Keratinocyte (primary cell): Measurements from ENCODE around the gene HYDIN. TPM values are rescaled to one million over a fixed set of nuclear protein-coding genes. Genes with fewer than 3 reads are reported as not detected.

Experiments used
- DNase-seq: peaks from one replicate; pipeline ENCODE4 v3.0.0-alpha.2; 2011; ENCODE audit warnings: low read depth, missing footprints, low spot score
- FAIRE-seq: peaks from 2 replicates; lab custom pipeline; 2011; peaks lifted over from hg19 to GRCh38; lab: Jason Lieb, UNC
- H2AFZ ChIP-seq: 2 replicates; pipeline ENCODE4 v1.6.0; 2012; ENCODE audit warnings: low read length, control low read depth, inconsistent platforms; ENCODE audit not compliant: control insufficient read depth
- H3K27ac ChIP-seq: 2 replicates; pipeline ENCODE4 v1.5.1; 2011; ENCODE audit warnings: low read length; ENCODE audit not compliant: control insufficient read depth, insufficient read depth
- H3K27me3 ChIP-seq: 3 replicates; pipeline ENCODE4 v1.6.0; 2011; ENCODE audit warnings: low read length; ENCODE audit not compliant: control insufficient read depth, insufficient read depth; ENCODE audit errors: extremely low read depth
- H3K36me3 ChIP-seq, 2 experiments: 2 replicates in 1 of 2; 3 replicates in 1 of 2; pipeline ENCODE4 v1.5.1; 2011; ENCODE audit warnings: low read length in 2 of 2, mild to moderate bottlenecking in 1 of 2; ENCODE audit not compliant: control insufficient read depth in 2 of 2, insufficient read depth in 2 of 2; ENCODE audit errors: extremely low read depth in 1 of 2
- H3K4me1 ChIP-seq: 3 replicates; pipeline ENCODE4 v1.5.1; 2011; ENCODE audit warnings: low read length; ENCODE audit not compliant: control insufficient read depth, insufficient read depth; ENCODE audit errors: extremely low read depth
- H3K4me2 ChIP-seq: 3 replicates; pipeline ENCODE4 v1.6.0; 2011; ENCODE audit warnings: low read depth, low read length; ENCODE audit not compliant: control insufficient read depth, insufficient read depth; ENCODE audit errors: extremely low read depth
- H3K4me3 ChIP-seq, 3 experiments: fragments of 200-600 bp in 1 of 3; sonication (generic) in 1 of 3; 2 replicates in 2 of 3; 3 replicates in 1 of 3; pipeline ENCODE4 v1.5.1; 2011 to 2016; ENCODE audit warnings: low read length in 3 of 3, mild to moderate bottlenecking in 3 of 3, control low read depth in 2 of 3, inconsistent platforms in 1 of 3, low read depth in 1 of 3, mixed read lengths in 1 of 3, mixed run types in 1 of 3, moderate library complexity in 1 of 3; ENCODE audit not compliant: control insufficient read depth in 2 of 3, insufficient read depth in 2 of 3; ENCODE audit errors: extremely low read depth in 1 of 3
- H3K79me2 ChIP-seq: 2 replicates; pipeline ENCODE4 v1.6.0; 2012; ENCODE audit warnings: low read length; ENCODE audit not compliant: control insufficient read depth, insufficient read depth
- H3K9ac ChIP-seq: 3 replicates; pipeline ENCODE4 v1.6.0; 2011; ENCODE audit warnings: low read length; ENCODE audit not compliant: control insufficient read depth, insufficient read depth; ENCODE audit errors: extremely low read depth
- H3K9me1 ChIP-seq: 3 replicates; pipeline ENCODE4 v1.6.0; 2011; ENCODE audit warnings: low read length; ENCODE audit not compliant: control insufficient read depth, insufficient read depth; ENCODE audit errors: extremely low read depth
- H3K9me3 ChIP-seq: 2 replicates; pipeline ENCODE4 v1.5.1; 2012; ENCODE audit warnings: low read depth, low read length; ENCODE audit not compliant: control insufficient read depth
- H4K20me1 ChIP-seq: 3 replicates; pipeline ENCODE4 v1.6.0; 2011; ENCODE audit warnings: low read length; ENCODE audit not compliant: control insufficient read depth, insufficient read depth; ENCODE audit errors: extremely low read depth
- CTCF ChIP-seq, 3 experiments: IDR thresholded peaks in 1 of 3; conservative IDR thresholded peaks in 1 of 3; optimal IDR thresholded peaks in 1 of 3; 2 replicates in 2 of 3; 3 replicates in 1 of 3; pipeline versions ENCODE3 to v1.5.1; 2011; ENCODE audit warnings: low read length in 3 of 3, mild to moderate bottlenecking in 3 of 3, moderate library complexity in 2 of 3, control low read depth in 1 of 3, inconsistent platforms in 1 of 3; ENCODE audit not compliant: insufficient read depth in 2 of 3; ENCODE audit errors: extremely low read depth in 1 of 3
- EZH2 ChIP-seq: IDR thresholded peaks from one replicate; pipeline ENCODE4 v1.6.1; 2012; ENCODE audit warnings: inconsistent platforms, mild to moderate bottlenecking, low read length, moderate library complexity
- dilution Hi-C: fragments of 300-500 bp; cut with MboI; formaldehyde crosslinking; loops from one replicate; pipeline ENCODE4 v1.7.0; 2020; ENCODE audit warnings: low sequenced_read_pairs; ENCODE audit not compliant: extremely low pct_ligation_motif_present
- polyA plus RNA-seq, 5 experiments: library from polyadenylated mRNA; depleted of rRNA in 3 of 5; stranded (reverse) in 3 of 5; stranded (forward) in 1 of 5; unstranded in 1 of 5; fragments of >200 nt; gene quantifications; 1 replicate in 1 of 5; 2 replicates in 3 of 5; 3 replicates in 1 of 5; pipeline versions ENCODE4 v1.2.1 to v1.2.3, GENCODE V29; 2011 to 2012; ENCODE audit warnings: missing spikeins in 2 of 5, low read depth in 1 of 5, low replicate concordance in 1 of 5
- small RNA-seq, 3 experiments: library from RNA; depleted of rRNA; stranded (forward); fragments of <200 nt; gene quantifications; one replicate each; pipeline ENCODE3, GENCODE V24; 2012; ENCODE audit warnings: low read depth in 3 of 3, low replicate concordance in 1 of 3; ENCODE audit not compliant: insufficient read length in 3 of 3

The HYDIN gene
- polyA plus RNA-seq, 1 donor (not counting 4 experiments of a cell fraction or from before 2014, with no cell fraction given): 0.49 TPM

DNA sequence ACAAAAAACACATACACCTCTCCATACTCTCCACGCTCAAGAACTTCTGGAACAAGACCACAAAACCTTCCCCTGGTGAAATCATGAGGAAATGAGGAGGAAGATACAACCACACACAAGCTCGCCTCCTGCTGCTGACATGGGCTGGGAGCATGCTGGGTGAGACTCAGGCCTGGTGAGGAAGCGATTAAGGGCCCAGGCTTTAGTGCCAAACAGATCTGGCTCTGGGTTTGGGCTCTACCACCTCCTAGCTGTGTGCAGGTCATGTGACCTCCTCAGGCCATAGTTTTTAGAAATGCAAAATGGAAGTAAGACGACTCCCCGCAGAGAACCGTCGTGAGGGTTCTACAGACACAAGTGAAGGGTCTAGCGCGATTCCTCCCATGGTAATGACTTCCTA, 470.9 kb downstream of the HYDIN start:
- TF ChIP-seq EZH2: no peak
- no peak for TF ChIP-seq CTCF (optimal IDR thresholded peaks at IDR 0.05 in 1 of 3, IDR thresholded peaks at IDR 0.05 in 1 of 3, conservative IDR thresholded peaks at IDR 0.05 in 1 of 3; ENCODE audit: extremely low read depth in 1 of 3, insufficient read depth in 2 of 3, low read length in 3 of 3)
- Histone ChIP-seq H2AFZ (no peak overlapping the region), H3K79me2 (no peaks in the 10 kb centered on the region), H3K27me3 (no peaks in the 10 kb centered on the region), H3K4me1 (peaks cover 34% of the 10 kb centered on the region), H3K4me2 (no peak overlapping the region), H3K27ac (no peak overlapping the region), H3K9ac (no peak overlapping the region), H3K4me3 (no peak overlapping the region), H3K36me3 (peaks cover 16 to 32% of the 10 kb centered on the region in 2 experiments), H4K20me1 (no peaks in the 10 kb centered on the region), H3K9me3 (no peaks in the 10 kb centered on the region), H3K9me1 (no peaks in the 10 kb centered on the region)
- dilution Hi-C loops: no loop called here
- DNase-seq: no peak
- FAIRE-seq: no peak

DNA sequence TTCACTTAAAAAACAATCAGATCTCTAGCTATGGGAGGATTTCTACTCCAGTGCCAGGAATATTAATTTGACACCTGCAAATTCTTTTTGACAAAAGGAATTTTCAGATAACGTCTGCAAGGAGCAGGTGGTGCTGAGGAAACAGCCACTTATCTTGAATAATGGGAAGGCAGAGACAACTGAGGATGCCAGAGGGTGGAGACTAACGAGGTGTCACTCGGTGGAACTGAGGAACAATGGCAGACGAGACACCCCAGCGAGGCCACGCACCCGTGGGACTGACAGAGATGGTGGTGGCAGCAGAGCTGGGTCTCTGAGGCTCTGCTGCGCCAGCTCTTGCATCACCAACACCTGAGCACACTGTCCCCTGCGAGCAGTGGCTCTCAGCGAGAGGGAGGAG, 471.7 kb downstream of the HYDIN start:
- Histone ChIP-seq H3K4me1 (peaks cover 34% of the 10 kb centered on the region), H2AFZ (no peak overlapping the region), H3K27ac (no peak overlapping the region), H3K36me3 (peaks cover 16 to 30% of the 10 kb centered on the region in 2 experiments), H3K9me3 (no peaks in the 10 kb centered on the region), H3K4me2 (no peak overlapping the region), H3K27me3 (no peaks in the 10 kb centered on the region), H3K4me3 (no peak overlapping the region), H3K79me2 (no peaks in the 10 kb centered on the region), H3K9ac (no peak overlapping the region), H4K20me1 (no peaks in the 10 kb centered on the region), H3K9me1 (no peaks in the 10 kb centered on the region)
- FAIRE-seq (no peak), DNase-seq (no peak)
- dilution Hi-C loops: no loop called here
- TF ChIP-seq CTCF (optimal IDR thresholded peaks at IDR 0.05 in 1 of 3, IDR thresholded peaks at IDR 0.05 in 1 of 3, conservative IDR thresholded peaks at IDR 0.05 in 1 of 3; ENCODE audit: extremely low read depth in 1 of 3, insufficient read depth in 2 of 3, low read length in 3 of 3) (no peak), EZH2 (no peak)

Small RNAs within 50 kb of the gene (small RNA-seq; reads per million reads assigned to genes)
- gene RNU6ATAC25P: 0 reads per million in 3 experiments

Other genes with a start within 250 kb of the HYDIN start
- gene CMTR2, start 58.7 kb upstream of the HYDIN start, polyA plus RNA-seq: 18.0 to 37.9 TPM (median 26.5 TPM) in 3 replicates
- 0.39 to 1.4 TPM (median 1.2 TPM) in 3 replicates for gene CALB2, start 128.0 kb upstream of the HYDIN start, polyA plus RNA-seq
- gene TLE7, start 211.3 kb upstream of the HYDIN start, polyA plus RNA-seq: not detected in 3 replicates
- gene ZNF23, start 231.5 kb upstream of the HYDIN start, polyA plus RNA-seq: 4.7 to 8.2 TPM (median 6.5 TPM) in 3 replicates